Neural cell (in vitro differentiated cells): ENCODE measurements around the gene NPHP4. TPM values are rescaled to one million over a fixed set of nuclear protein-coding genes. Genes with fewer than 3 reads are reported as not detected.

ENCODE experiments used
- H2AFZ ChIP-seq: fragments of 200-600, 300-800 bp; sonication (generic), shearing (Covaris generic); 2 replicates; pipeline ENCODE4 v1.6.0; 2014; ENCODE audit warnings: low read depth, mild to moderate bottlenecking, antibody characterized with exemption, low read length, moderate library complexity
- H3F3A ChIP-seq: fragments of 200-600 bp; shearing (Covaris generic); 2 replicates; pipeline ENCODE4 v1.6.1; 2016; ENCODE audit warnings: mild to moderate bottlenecking, moderate library complexity, mixed read lengths, antibody characterized with exemption, low read length; ENCODE audit not compliant: insufficient read depth, poor library complexity, severe bottlenecking
- H3K27ac ChIP-seq: fragments of 200-600, 300-800 bp; sonication (generic), shearing (Covaris generic); 2 replicates; pipeline ENCODE4 v1.5.1; 2014; ENCODE audit warnings: mild to moderate bottlenecking, low read length, moderate library complexity
- H3K27me3 ChIP-seq: fragments of 300-800, 200-600 bp; sonication (generic), shearing (Covaris generic); 2 replicates; pipeline ENCODE4 v1.6.0; 2014; ENCODE audit warnings: mild to moderate bottlenecking, low read depth, low read length, moderate library complexity; ENCODE audit not compliant: insufficient read depth
- H3K36me3 ChIP-seq: fragments of 300-800, 200-600 bp; sonication (generic), shearing (Covaris generic); 2 replicates; pipeline ENCODE4 v1.5.1; 2014; ENCODE audit warnings: mild to moderate bottlenecking, antibody characterized with exemption, low read length, moderate library complexity; ENCODE audit not compliant: insufficient read depth
- H3K4me2 ChIP-seq: fragments of 300-800, 200-600 bp; sonication (generic), shearing (Covaris generic); 2 replicates; pipeline ENCODE4 v1.6.0; 2014; ENCODE audit warnings: mild to moderate bottlenecking, low read length
- H3K4me3 ChIP-seq: fragments of 300-800, 200-600 bp; sonication (generic), shearing (Covaris generic); 2 replicates; pipeline ENCODE4 v1.5.1; 2014; ENCODE audit warnings: mild to moderate bottlenecking, low read length, moderate library complexity
- H3K79me2 ChIP-seq: fragments of 200-600 bp; shearing (Covaris generic); replicated peaks from 2 replicates; pipeline ENCODE4 v1.6.0; 2014; ENCODE audit warnings: mild to moderate bottlenecking, low read length, moderate library complexity; ENCODE audit not compliant: insufficient read depth
- H3K9ac ChIP-seq: fragments of 300-800, 200-600 bp; sonication (generic), shearing (Covaris generic); 2 replicates; pipeline ENCODE4 v1.6.1; 2016; ENCODE audit warnings: mild to moderate bottlenecking, low read length, mixed read lengths
- H3K9me2 ChIP-seq: fragments of 200-600 bp; shearing (Covaris generic); 2 replicates; pipeline ENCODE4 v1.6.1; 2016; ENCODE audit warnings: mild to moderate bottlenecking, low read length, mixed read lengths; ENCODE audit not compliant: insufficient read depth
- H3K9me3 ChIP-seq: fragments of 200-600, 300-800 bp; sonication (generic), shearing (Covaris generic); 2 replicates; pipeline ENCODE4 v1.6.1; 2016; ENCODE audit warnings: mild to moderate bottlenecking, mixed run types, low read length, moderate library complexity, mixed read lengths
- H4K20me1 ChIP-seq: fragments of 200-600 bp; shearing (Covaris generic); 2 replicates; pipeline ENCODE4 v1.6.1; 2016; ENCODE audit warnings: mild to moderate bottlenecking, mixed run types; ENCODE audit not compliant: insufficient read depth
- CTCF ChIP-seq: fragments of 450-650 bp; IDR thresholded peaks from 2 replicates; pipeline ENCODE4 v1.5.1; 2014; ENCODE audit warnings: antibody characterized with exemption, mild to moderate bottlenecking, moderate library complexity; ENCODE audit not compliant: poor library complexity, severe bottlenecking
- EP300 ChIP-seq: fragments of 450-650 bp; conservative IDR thresholded peaks from 2 replicates; pipeline ENCODE4 v1.6.1; 2014; ENCODE audit warnings: antibody characterized with exemption, mild to moderate bottlenecking, moderate library complexity; ENCODE audit not compliant: poor library complexity, severe bottlenecking
- EZH2 ChIP-seq: fragments of 200-600, 300-800 bp; shearing (Covaris generic), sonication (generic); IDR thresholded peaks from 2 replicates; pipeline ENCODE4 v1.6.1; 2014; ENCODE audit warnings: antibody characterized with exemption, low read length, borderline replicate concordance, mild to moderate bottlenecking; ENCODE audit not compliant: insufficient read depth, poor library complexity, severe bottlenecking
- MXI1 ChIP-seq: fragments of 450-650 bp; conservative IDR thresholded peaks from 2 replicates; pipeline ENCODE4 v1.6.1; 2014; ENCODE audit warnings: antibody characterized with exemption, mild to moderate bottlenecking; ENCODE audit not compliant: poor library complexity, severe bottlenecking
- POLR2AphosphoS5 ChIP-seq: IDR thresholded peaks from 2 replicates; pipeline ENCODE4 v1.6.1; 2012
- RAD21 ChIP-seq: fragments of 450-650 bp; conservative IDR thresholded peaks from 2 replicates; pipeline ENCODE4 v1.6.1; 2014; ENCODE audit warnings: antibody characterized with exemption, mild to moderate bottlenecking, moderate library complexity
- REST ChIP-seq: IDR thresholded peaks from 2 replicates; pipeline ENCODE4 v1.6.1; 2012; ENCODE audit warnings: borderline replicate concordance
- SMC3 ChIP-seq: fragments of 450-650 bp; conservative IDR thresholded peaks from 2 replicates; pipeline ENCODE4 v1.6.1; 2014; ENCODE audit warnings: antibody characterized with exemption, mild to moderate bottlenecking, moderate library complexity; ENCODE audit not compliant: poor library complexity
- TAF1 ChIP-seq: IDR thresholded peaks from 2 replicates; pipeline ENCODE4 v1.6.1; 2012; ENCODE audit warnings: low read depth
- polyA plus RNA-seq: library from polyadenylated mRNA; depleted of rRNA; stranded (reverse); fragments of >200 nt; gene quantifications from 2 replicates; pipeline ENCODE4 v1.2.3, GENCODE V29; 2014

NPHP4 gene
- polyA plus RNA-seq, 1 donor from 2014 or later: 17.1 TPM

GRCh38 chr1:5968161-5968736, 24.0 kb downstream of the NPHP4 start:
- no peaks in the 10 kb centered on the region for H3K79me2 ChIP-seq
- no peaks in the 10 kb centered on the region for H3K27me3 ChIP-seq
- no peaks in the 10 kb centered on the region for H3K9me2 ChIP-seq
- H3K4me2 ChIP-seq: no peak overlapping the region
- H2AFZ ChIP-seq: no peak overlapping the region
- H3K27ac ChIP-seq: no peak overlapping the region
- no peak overlapping the region for H3K4me3 ChIP-seq
- H4K20me1 ChIP-seq: no peaks in the 10 kb centered on the region
- H3K9ac ChIP-seq: no peak overlapping the region
- H3K9me3 ChIP-seq: no peaks in the 10 kb centered on the region
- H3K36me3 ChIP-seq: no peaks in the 10 kb centered on the region
- TF ChIP-seq SMC3: no peak
- TF ChIP-seq REST: no peak
- TF ChIP-seq EZH2: no peak
- TF ChIP-seq POLR2AphosphoS5: no peak
- TF ChIP-seq MXI1: no peak
- TF ChIP-seq CTCF: no peak
- TF ChIP-seq TAF1: no peak
- TF ChIP-seq EP300: no peak
- no peak for TF ChIP-seq RAD21
- no peaks in the 10 kb centered on the region for H3F3A ChIP-seq

- Histone ChIP-seq H4K20me1 (no peaks in the 10 kb centered on the region), H3K9ac (no peak overlapping the region), H3K4me3 (no peak overlapping the region), H3F3A (no peaks in the 10 kb centered on the region), H3K9me3 (no peaks in the 10 kb centered on the region), H3K4me2 (no peak overlapping the region), H3K79me2 (no peaks in the 10 kb centered on the region), H3K9me2 (no peaks in the 10 kb centered on the region), H3K27ac (no peak overlapping the region), H3K36me3 (no peaks in the 10 kb centered on the region), H2AFZ (no peak overlapping the region), H3K27me3 (no peaks in the 10 kb centered on the region)
- TF ChIP-seq MXI1 (no peak), TAF1 (no peak), RAD21 (no peak)
Measured at GRCh38 chr1:5967351-5968160, 24.7 kb downstream of the NPHP4 start.
